Inflammatory macrophage treated with lipopolysaccharide for 1 hour (primary cell): ENCODE results near the gene MBOAT7.

Source experiments
- DNase-seq, 2 donors: peaks; one replicate each; pipeline ENCODE4 v3.0.0-alpha.2; 2020 to 2022

The MBOAT7 gene

GRCh38 chr19:54160854-54161253 lies 28.5 kb downstream of the MBOAT7 start:
- DNase-seq, result no peak

- DNase-seq, result no peak
Observed at GRCh38 chr19:54160182-54160811, 29.1 kb downstream of the MBOAT7 start.

GRCh38 chr19:54159352-54160181 lies 29.8 kb downstream of the MBOAT7 start, which contains the start of gene LENG1:
Gene LENG1 (minus strand): TSS chr19:54159721. CDS start chr19:54159695, 26 bp downstream.
- DNase-seq, result peak; percentile 100

DNA sequence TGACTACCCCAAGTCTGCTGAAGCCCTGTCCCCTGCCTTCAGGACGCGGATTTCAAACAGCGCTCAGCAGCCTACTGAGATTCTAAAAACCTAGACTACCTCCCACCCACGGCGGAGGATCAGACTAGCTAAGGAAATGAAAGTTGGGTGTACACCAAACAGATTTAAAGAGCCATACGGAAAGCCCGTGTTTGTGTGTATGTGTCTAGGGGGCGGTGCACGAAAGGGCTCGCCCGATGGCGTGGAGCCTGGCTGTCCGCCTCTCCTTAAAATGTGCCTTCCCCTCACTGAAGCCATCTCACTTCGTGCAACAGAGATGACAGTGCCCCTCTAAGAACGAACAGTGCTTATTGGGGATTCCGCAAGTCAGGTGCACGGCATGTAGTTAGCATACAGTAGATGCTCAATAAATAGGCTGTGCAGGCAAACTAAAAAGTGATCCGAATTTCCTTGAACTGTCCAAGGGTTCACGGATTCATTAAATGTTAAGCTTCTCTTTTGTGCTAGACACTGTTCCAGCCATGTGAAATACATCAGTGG lies 30.5 kb downstream of the MBOAT7 start:
- DNase-seq, result peak; percentile 40 to 52

- no peak for DNase-seq
Observed at GRCh38 chr19:54156953-54157352, 32.4 kb downstream of the MBOAT7 start.

GRCh38 chr19:54156490-54156889 lies 32.9 kb downstream of the MBOAT7 start:
- DNase-seq, result no peak

GRCh38 chr19:54155694-54156093 lies 33.7 kb downstream of the MBOAT7 start:
- no peak for DNase-seq

- DNase-seq, result no peak
Observed at GRCh38 chr19:54154603-54155345, 34.6 kb downstream of the MBOAT7 start.

DNA sequence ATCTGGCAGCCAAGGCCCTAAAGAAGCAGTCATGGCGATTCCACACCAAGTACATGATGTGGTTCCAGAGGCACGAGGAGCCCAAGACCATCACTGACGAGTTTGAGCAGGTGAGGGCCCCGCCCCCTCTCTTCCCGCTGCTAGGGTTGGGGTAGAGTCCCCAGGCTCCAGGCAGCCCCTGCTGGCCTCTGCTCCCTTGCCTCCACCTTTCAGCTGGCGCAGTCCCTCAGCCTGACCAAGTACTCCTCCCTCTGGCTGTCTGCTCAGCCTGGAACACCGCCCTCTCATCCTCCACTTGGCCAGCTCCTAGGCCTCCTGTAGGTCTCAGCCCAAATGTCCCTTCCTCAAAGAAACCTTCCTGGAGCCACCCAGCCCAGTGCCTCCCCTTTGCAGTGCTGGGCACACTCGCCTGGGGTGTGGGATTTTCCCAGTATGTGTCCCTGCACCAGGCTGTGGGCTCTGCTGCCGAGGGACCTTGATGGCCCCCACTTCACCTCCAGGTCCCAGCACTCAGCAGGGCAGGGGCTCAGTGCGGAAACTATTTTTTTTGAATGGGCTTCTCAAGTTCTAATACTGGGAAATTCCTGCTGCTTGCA lies 35.6 kb downstream of the MBOAT7 start:
- DNase-seq, result no peak

- no peak for DNase-seq
Observed at GRCh38 chr19:54152878-54153524, 36.4 kb downstream of the MBOAT7 start.

DNA sequence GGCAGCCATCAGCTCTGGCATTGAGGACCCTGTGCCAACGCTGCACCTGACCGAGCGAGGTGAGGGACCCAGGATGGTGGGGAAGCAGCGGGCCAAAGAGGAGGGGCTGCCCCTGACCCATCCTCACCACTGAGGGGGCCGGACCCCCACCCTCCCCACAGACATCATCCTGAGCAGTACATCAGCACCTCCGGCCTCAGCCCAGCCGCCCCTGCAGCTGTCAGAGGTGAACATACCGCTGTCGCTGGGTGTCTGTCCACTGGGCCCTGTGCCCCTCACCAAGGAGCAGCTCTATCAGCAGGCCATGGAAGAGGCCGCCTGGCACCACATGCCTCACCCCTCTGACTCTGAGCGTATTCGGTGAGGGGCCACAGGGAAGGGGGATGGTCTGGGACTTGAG lies 37.1 kb downstream of the MBOAT7 start:
- no peak for DNase-seq

- DNase-seq, result no peak
Observed at GRCh38 chr19:54151362-54152035, 37.9 kb downstream of the MBOAT7 start.

GRCh38 chr19:54149021-54149812 lies 40.2 kb downstream of the MBOAT7 start:
- DNase-seq, result no peak

DNA sequence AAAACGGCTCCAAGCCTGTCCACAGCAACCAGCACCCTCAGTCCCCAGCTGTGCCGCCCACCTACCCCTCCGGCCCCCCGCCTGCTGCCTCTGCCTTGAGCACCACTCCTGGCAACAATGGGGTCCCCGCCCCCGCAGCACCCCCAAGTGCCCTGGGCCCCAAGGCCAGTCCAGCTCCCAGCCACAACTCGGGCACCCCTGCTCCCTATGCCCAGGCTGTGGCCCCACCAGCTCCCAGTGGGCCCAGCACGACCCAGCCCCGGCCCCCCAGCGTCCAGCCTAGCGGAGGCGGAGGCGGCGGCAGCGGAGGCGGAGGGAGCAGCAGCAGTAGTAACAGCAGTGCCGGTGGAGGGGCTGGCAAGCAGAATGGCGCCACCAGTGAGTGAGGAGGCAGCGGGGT lies 41.2 kb downstream of the MBOAT7 start:
- no peak for DNase-seq

DNA sequence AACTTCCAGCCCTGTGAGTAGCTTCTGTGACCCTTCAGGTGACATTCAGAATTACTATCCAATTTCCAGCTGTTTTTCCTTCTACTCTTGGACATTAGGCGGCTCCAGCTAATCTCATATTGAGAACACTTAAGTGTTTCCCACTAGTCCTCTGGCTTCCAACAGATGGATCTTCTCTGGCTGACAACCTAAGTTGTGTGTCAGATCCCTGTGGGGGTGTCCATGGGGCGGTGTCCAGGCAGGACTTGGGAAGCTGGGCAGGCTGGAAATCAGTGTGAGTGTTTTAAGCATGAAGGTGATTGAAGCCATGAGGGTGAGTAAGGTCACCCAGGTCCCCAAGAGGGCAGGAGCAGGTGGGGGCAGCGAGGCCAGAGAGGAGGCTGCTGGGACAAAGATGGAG lies 41.7 kb downstream of the MBOAT7 start:
- DNase-seq, result no peak

- DNase-seq, result no peak
Observed at GRCh38 chr19:54145541-54146158, 43.7 kb downstream of the MBOAT7 start.

DNA sequence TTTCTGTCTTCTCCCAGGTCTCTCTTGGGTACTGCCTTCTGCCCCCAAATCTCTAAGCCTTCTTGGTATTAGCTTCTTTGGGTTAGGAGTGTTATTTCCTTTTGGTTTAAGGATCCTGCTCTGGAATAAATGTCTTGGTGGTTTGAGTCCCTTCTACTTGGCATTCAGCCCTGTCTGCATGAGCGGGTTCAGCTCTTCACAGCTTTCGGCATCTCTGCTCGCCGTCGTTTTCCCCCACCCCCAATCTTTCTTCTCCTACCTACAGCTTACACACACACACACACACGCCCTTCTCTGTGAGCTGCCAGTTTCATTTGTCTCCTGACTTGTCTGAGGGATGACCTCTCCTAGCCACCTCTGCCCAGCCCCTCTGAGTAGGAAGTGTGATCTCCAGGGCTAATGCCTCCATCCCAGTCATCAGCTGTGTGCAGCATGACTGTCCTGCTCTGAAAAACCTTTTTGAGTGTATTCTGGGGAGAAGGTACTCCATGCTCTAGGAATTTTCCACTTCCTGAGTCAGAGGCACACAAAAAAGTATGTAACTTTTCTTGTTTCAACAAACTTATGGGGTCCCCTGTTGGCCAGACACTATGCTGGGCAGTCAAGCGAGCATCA lies 47.1 kb downstream of the MBOAT7 start:
- no peak for DNase-seq

DNA sequence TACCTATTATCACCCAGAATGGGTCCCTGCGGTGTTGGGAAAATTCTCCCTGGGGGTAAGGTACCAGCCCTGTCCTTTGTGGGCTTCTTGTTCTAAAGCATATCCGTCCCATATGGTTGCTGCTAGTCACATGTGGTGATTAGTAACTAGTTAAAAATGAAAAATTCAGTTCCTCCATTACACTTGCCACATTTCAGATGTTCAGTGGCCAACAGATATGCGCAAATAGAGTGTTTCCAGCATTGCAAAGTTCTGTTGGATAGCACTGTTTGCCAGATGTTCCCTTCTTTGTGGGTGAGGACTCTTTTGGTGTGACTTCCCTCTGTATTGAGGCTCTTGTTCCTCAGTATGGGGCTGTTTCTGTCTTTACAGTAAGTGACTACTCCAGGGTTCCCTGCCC lies 48.0 kb downstream of the MBOAT7 start:
- DNase-seq, result peak; percentile 9 to 31

- no peak for DNase-seq
Observed at GRCh38 chr19:54138489-54139256, 50.7 kb downstream of the MBOAT7 start.
